HUES64 (cell line): Measurements from ENCODE around the gene TRAIP.
"Not testable (repeated sequence)": the region's sequence is repeated elsewhere in the genome, so short reads cannot be mapped to it uniquely, and the experiment has no call there.

Source experiments
- H3K27ac ChIP-seq: 2 replicates; pipeline ENCODE4 v1.7.0; 2013; ENCODE audit warnings: low read depth, low read length, inconsistent platforms
- H3K27me3 ChIP-seq: 2 replicates; pipeline ENCODE4 v1.6.1; 2013; ENCODE audit warnings: mild to moderate bottlenecking, low read length; ENCODE audit not compliant: insufficient read depth
- H3K36me3 ChIP-seq: 2 replicates; pipeline ENCODE4 v1.6.1; 2013; ENCODE audit warnings: mild to moderate bottlenecking, low read length; ENCODE audit not compliant: insufficient read depth
- H3K4me1 ChIP-seq: 2 replicates; pipeline ENCODE4 v1.6.1; 2013; ENCODE audit warnings: mild to moderate bottlenecking, low read length, moderate library complexity; ENCODE audit not compliant: insufficient read depth
- H3K4me3 ChIP-seq: 2 replicates; pipeline ENCODE4 v1.5.1; 2013; ENCODE audit warnings: mild to moderate bottlenecking, low read length, moderate library complexity
- H3K9ac ChIP-seq: 2 replicates; pipeline ENCODE4 v1.6.1; 2013; ENCODE audit warnings: mild to moderate bottlenecking, low read depth, low read length
- H3K9me3 ChIP-seq: 2 replicates; pipeline ENCODE4 v1.6.1; 2013; ENCODE audit warnings: low read depth, low read length; ENCODE audit not compliant: insufficient read depth
- WGBS: fragments of 150-250, 120-280 bp; methylation state at CpG from one replicate; pipeline ENCODE4 v1.1.7; 2013; ENCODE audit warnings: missing lambda C conversion rate; 5-methylcytosine and 5-hydroxymethylcytosine counted together

TRAIP gene

GRCh38 chr3:49844464-49845183 is 11.7 kb downstream of the TRAIP start:
- no peaks in the 10 kb centered on the region for H3K27me3 ChIP-seq
- H3K9me3 ChIP-seq, result no peaks in the 10 kb centered on the region
- no peaks in the 10 kb centered on the region for H3K4me1 ChIP-seq
- no peak overlapping the region for H3K4me3 ChIP-seq
- no peak overlapping the region for H3K9ac ChIP-seq
- no peak overlapping the region for H3K27ac ChIP-seq
- peaks cover 72% of the 10 kb centered on the region for H3K36me3 ChIP-seq
- 84% methylated on average over 5 of the region's 5 CpGs for WGBS

GRCh38 chr3:49842843-49843517 is 13.4 kb downstream of the TRAIP start:
- H3K27ac ChIP-seq, result no peak overlapping the region
- H3K4me1 ChIP-seq, result no peaks in the 10 kb centered on the region
- H3K36me3 ChIP-seq, result peaks cover 77% of the 10 kb centered on the region
- no peak overlapping the region for H3K4me3 ChIP-seq
- H3K27me3 ChIP-seq, result no peaks in the 10 kb centered on the region
- WGBS, result 85% methylated on average over 3 of the region's 3 CpGs
- no peaks in the 10 kb centered on the region for H3K9me3 ChIP-seq
- no peak overlapping the region for H3K9ac ChIP-seq

GRCh38 chr3:49841806-49842205 is 14.6 kb downstream of the TRAIP start:
- Histone ChIP-seq H3K9ac (no peak overlapping the region), H3K4me3 (no peak overlapping the region), H3K27ac (no peak overlapping the region), H3K27me3 (no peaks in the 10 kb centered on the region), H3K9me3 (no peaks in the 10 kb centered on the region), H3K4me1 (no peaks in the 10 kb centered on the region), H3K36me3 (peaks cover 78% of the 10 kb centered on the region)
- WGBS, result 94% methylated on average over 7 of the region's 7 CpGs

GRCh38 chr3:49841126-49841696 is 15.2 kb downstream of the TRAIP start:
- H3K27ac ChIP-seq, result 0 out of 2 replicates have a peak overlapping the region, but pooled peaks have one; percentile 18
- no peak overlapping the region for H3K9ac ChIP-seq
- H3K36me3 ChIP-seq, result peaks cover 78% of the 10 kb centered on the region
- no peaks in the 10 kb centered on the region for H3K4me1 ChIP-seq
- H3K4me3 ChIP-seq, result no peak overlapping the region
- H3K27me3 ChIP-seq, result no peaks in the 10 kb centered on the region
- no peaks in the 10 kb centered on the region for H3K9me3 ChIP-seq

GRCh38 chr3:49840388-49840787 is 16.0 kb downstream of the TRAIP start:
- Histone ChIP-seq H3K36me3 (peaks cover 71% of the 10 kb centered on the region), H3K4me3 (no peak overlapping the region), H3K9me3 (no peaks in the 10 kb centered on the region), H3K9ac (no peak overlapping the region), H3K4me1 (no peaks in the 10 kb centered on the region), H3K27me3 (no peaks in the 10 kb centered on the region), H3K27ac (no peak overlapping the region)
- 87% methylated on average over 2 of the region's 2 CpGs for WGBS

- Histone ChIP-seq H3K9ac (no peak overlapping the region), H3K36me3 (peaks cover 71% of the 10 kb centered on the region), H3K4me1 (no peaks in the 10 kb centered on the region), H3K27me3 (no peaks in the 10 kb centered on the region), H3K27ac (no peak overlapping the region), H3K9me3 (no peaks in the 10 kb centered on the region), H3K4me3 (no peak overlapping the region)
- 71% methylated on average over 6 of the region's 6 CpGs for WGBS
Observed at GRCh38 chr3:49839193-49839809, 17.1 kb downstream of the TRAIP start.

GRCh38 chr3:49831341-49831740 is 25.0 kb downstream of the TRAIP start:
- peaks cover 62% of the 10 kb centered on the region for H3K36me3 ChIP-seq

GRCh38 chr3:49826016-49826415 is 30.3 kb downstream of the TRAIP start:
- Histone ChIP-seq H3K36me3 (peaks cover 31% of the 10 kb centered on the region), H3K9ac (no peak overlapping the region; the same call in 1 of the 2 replicates), H3K9me3 (no peaks in the 10 kb centered on the region), H3K4me3 (no peak overlapping the region), H3K27me3 (no peaks in the 10 kb centered on the region), H3K27ac (no peak overlapping the region), H3K4me1 (no peaks in the 10 kb centered on the region)
- WGBS, result 92% methylated on average over 5 of the region's 6 CpGs

More at GRCh38 chr3:49831341-49831740, 25.0 kb downstream of the TRAIP start:
- Histone ChIP-seq H3K9ac (no peak overlapping the region), H3K9me3 (no peaks in the 10 kb centered on the region), H3K4me1 (no peaks in the 10 kb centered on the region), H3K27ac (no peak overlapping the region), H3K27me3 (no peaks in the 10 kb centered on the region), H3K4me3 (no peak overlapping the region)
- 73% methylated on average over 3 of the region's 3 CpGs for WGBS

GRCh38 chr3:49823131-49823530 is 33.2 kb downstream of the TRAIP start:
- not testable (repeated sequence) for H3K4me3 ChIP-seq, H3K27me3 ChIP-seq, H3K9me3 ChIP-seq, H3K4me1 ChIP-seq, H3K36me3 ChIP-seq, H3K9ac ChIP-seq, H3K27ac ChIP-seq
- 79% methylated on average over 3 of the region's 3 CpGs for WGBS

GRCh38 chr3:49813497-49814174 is 42.7 kb downstream of the TRAIP start, which contains the start of gene UBA7:
Gene UBA7 (minus strand): TSS chr3:49813953. CDS start chr3:49813787, 166 bp downstream.
- Histone ChIP-seq H3K27me3 (no peaks in the 10 kb centered on the region), H3K4me3 (no peak within 1 kb of the TSS), H3K27ac (no peak within 1 kb of the TSS), H3K9ac (no peak within 1 kb of the TSS), H3K9me3 (no peaks in the 10 kb centered on the region), H3K36me3 (no peaks in the 10 kb centered on the region), H3K4me1 (no peaks in the 10 kb centered on the region)
- 88% methylated on average over 9 of the region's 9 CpGs for WGBS
